Panc1 (cell line): Measurements from ENCODE around the gene CHST10.

ENCODE experiments used
- CTCF ChIP-seq: fragments of 450-650 bp; IDR thresholded peaks from 2 replicates; pipeline ENCODE4 v1.5.1; 2017; ENCODE audit warnings: mild to moderate bottlenecking
- REST ChIP-seq, 2 experiments: IDR thresholded peaks; 2 replicates each; pipeline ENCODE4 v1.6.1; 2011 to 2012; ENCODE audit warnings: low read depth in 2 of 2, control low read depth in 1 of 2, low read length in 1 of 2, mild to moderate bottlenecking in 1 of 2, moderate library complexity in 1 of 2; ENCODE audit not compliant: insufficient read depth in 1 of 2
- SIN3A ChIP-seq: IDR thresholded peaks from 2 replicates; pipeline ENCODE4 v1.6.1; 2012; ENCODE audit warnings: low read depth, mild to moderate bottlenecking, low read length, moderate library complexity, borderline replicate concordance; ENCODE audit not compliant: insufficient read depth

GRCh38 chr2:100383306-100383705, 34.2 kb downstream of the CHST10 start:
- TF ChIP-seq CTCF (no peak), SIN3A (no peak), REST (IDR thresholded peaks at IDR 0.05; ENCODE audit: insufficient read depth in 1 of 2, low read depth in 2 of 2, low read length in 1 of 2) (no peak)
